ENCODE data around the gene DUSP18.

DNA sequence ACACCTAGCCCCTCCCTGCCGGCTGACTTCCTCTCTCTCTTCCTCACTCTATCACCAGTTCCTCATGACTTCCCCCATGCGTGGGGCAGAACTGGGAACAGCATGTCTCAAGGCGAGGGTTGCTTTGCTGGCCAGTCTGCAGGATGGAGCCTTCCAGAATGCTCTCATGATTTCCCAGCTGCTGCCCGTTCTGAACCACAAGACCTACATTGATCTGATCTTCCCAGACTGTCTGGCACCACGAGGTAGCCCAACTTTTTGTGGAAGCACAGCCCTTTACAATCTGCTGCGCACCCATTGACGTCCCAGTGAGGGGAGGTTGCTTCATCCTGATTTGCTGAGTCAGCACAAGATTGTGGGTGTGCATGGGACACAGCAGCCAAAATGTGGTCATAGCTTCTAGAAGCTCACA lies 52.1 kb downstream of the DUSP18 start:
- TF ChIP-seq, protein P1, sequence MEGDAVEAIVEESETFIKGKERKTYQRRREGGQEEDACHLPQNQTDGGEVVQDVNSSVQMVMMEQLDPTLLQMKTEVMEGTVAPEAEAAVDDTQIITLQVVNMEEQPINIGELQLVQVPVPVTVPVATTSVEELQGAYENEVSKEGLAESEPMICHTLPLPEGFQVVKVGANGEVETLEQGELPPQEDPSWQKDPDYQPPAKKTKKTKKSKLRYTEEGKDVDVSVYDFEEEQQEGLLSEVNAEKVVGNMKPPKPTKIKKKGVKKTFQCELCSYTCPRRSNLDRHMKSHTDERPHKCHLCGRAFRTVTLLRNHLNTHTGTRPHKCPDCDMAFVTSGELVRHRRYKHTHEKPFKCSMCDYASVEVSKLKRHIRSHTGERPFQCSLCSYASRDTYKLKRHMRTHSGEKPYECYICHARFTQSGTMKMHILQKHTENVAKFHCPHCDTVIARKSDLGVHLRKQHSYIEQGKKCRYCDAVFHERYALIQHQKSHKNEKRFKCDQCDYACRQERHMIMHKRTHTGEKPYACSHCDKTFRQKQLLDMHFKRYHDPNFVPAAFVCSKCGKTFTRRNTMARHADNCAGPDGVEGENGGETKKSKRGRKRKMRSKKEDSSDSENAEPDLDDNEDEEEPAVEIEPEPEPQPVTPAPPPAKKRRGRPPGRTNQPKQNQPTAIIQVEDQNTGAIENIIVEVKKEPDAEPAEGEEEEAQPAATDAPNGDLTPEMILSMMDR (conservative IDR thresholded peaks at IDR 0.05 in 1 of 2, IDR thresholded peaks at IDR 0.05 in 1 of 2; ENCODE audit: low read depth in 1 of 2, low read length in 2 of 2), result no peak
- TF ChIP-seq EZH2 (IDR thresholded peaks at IDR 0.05; ENCODE audit: low read length, missing control alignments), result no peak
